Adrenal gland (tissue), 12 donors: ENCODE measurements around the gene PRPH. TPM values are rescaled to one million over a fixed set of nuclear protein-coding genes. Genes with fewer than 3 reads are reported as not detected.

Experiments used
- DNase-seq, 7 donors: peaks; one replicate each; pipeline ENCODE4 v3.0.0-alpha.2; 2019 to 2020
- H3K27ac ChIP-seq, 5 donors: fragments of 200-600 bp; sonication (generic) in 4 of 5; 1 replicate in 3 of 5; 2 replicates in 2 of 5; pipeline versions ENCODE4 v1.5.1 to v1.8.0; 2016 to 2020; ENCODE audit warnings: mild to moderate bottlenecking in 1 of 5
- H3K27me3 ChIP-seq: fragments of 200-600 bp; 2 replicates; pipeline ENCODE4 v1.8.0; 2021
- H3K36me3 ChIP-seq, 2 donors: fragments of 200-600 bp; replicated peaks in 1 of 2; 1 replicate in 1 of 2; 2 replicates in 1 of 2; pipeline versions ENCODE4 v1.5.1 to v1.8.0; 2018 to 2022
- H3K4me1 ChIP-seq, 2 donors: fragments of 200-600 bp; replicated peaks in 1 of 2; 1 replicate in 1 of 2; 2 replicates in 1 of 2; pipeline versions ENCODE4 v1.5.1 to v1.8.0; 2018 to 2021
- H3K4me3 ChIP-seq, 4 donors: fragments of 200-600 bp; sonication (generic) in 3 of 4; one replicate each; pipeline ENCODE4 v1.5.1; 2016 to 2018
- H3K9me3 ChIP-seq, 3 donors: fragments of 200-600 bp; sonication (generic) in 1 of 3; replicated peaks in 1 of 3; 1 replicate in 2 of 3; 2 replicates in 1 of 3; pipeline versions ENCODE4 v1.5.1 to v1.8.0; 2016 to 2021
- POLR2A ChIP-seq, 2 donors: fragments of 450-650 bp; IDR thresholded peaks; one replicate each; pipeline ENCODE4 v1.6.1; 2017; ENCODE audit warnings: antibody characterized with exemption in 2 of 2, mild to moderate bottlenecking in 2 of 2, moderate library complexity in 1 of 2
- WGBS, 4 donors: extraction: QIAGEN DNeasy Blood & Tissue Kit in 2 of 4; methylation state at CpG; one replicate each; pipeline versions ENCODE4 v1.1.5 to v1.1.7; 2013 to 2017; 5-methylcytosine and 5-hydroxymethylcytosine counted together
- intact Hi-C, 2 donors: fragments of 100-400 bp; cut with DNase I; formaldehyde crosslinking; loops; one replicate each; pipeline versions ENCODE4 v1.14.1 to v1.15.0; 2022 to 2023
- polyA plus RNA-seq, 3 donors: library from polyadenylated mRNA; stranded (reverse); fragments of 200-250 nt in 2 of 3; fragments of 350-450 nt in 1 of 3; fragmentation: Illumina TruSeq in 1 of 3; extraction: RNeasy Lipid Tissue Mini Kit (QIAGEN cat#74804) in 1 of 3; gene quantifications; one replicate each; pipeline ENCODE4 v1.2.3, GENCODE V29; 2013 to 2014
- total RNA-seq, 9 donors: library from RNA; depleted of rRNA in 4 of 9; stranded (reverse); fragments of >200 nt in 4 of 9; fragments of 120-200 nt in 1 of 9; fragmentation: NEBNext Ultra II Directional in 1 of 9; extraction: Animal tissue kit (Norgen Biotek cat#: 25700) in 1 of 9; gene quantifications; one replicate each; pipeline versions ENCODE4 v1.1.0 to v1.2.4, GENCODE V29; 2013 to 2023
- TF ChIP-seq, protein P1 (sequence below), 6 experiments: fragments of 450-650 bp in 4 of 6; fragments of 200-600 bp in 2 of 6; sonication (generic) in 1 of 6; IDR thresholded peaks; 1 replicate in 5 of 6; 2 replicates in 1 of 6; pipeline versions ENCODE4 v1.5.1 to v1.8.0; 2016 to 2021; ENCODE audit warnings: antibody characterized with exemption in 6 of 6, mild to moderate bottlenecking in 2 of 6, moderate library complexity in 1 of 6
- donor health status: healthy with polysubstance abuse.
- donor health status: Bipolar disorder and iron deficiency.
- donor health status: DM: yes; HTN: yes; CAD: no.
- donor health status: DM: no; HTN: no; CAD: no.
- donor health status: DM: no; HTN: no; CAD: no.
- donor health status: DM: yes; HTN: yes; CAD: no.

The PRPH gene
- total and polyA plus RNA-seq, 12 donors = 0.16 to 27.8 (median 5.9) TPM; not detected in 3

- TF ChIP-seq POLR2A (IDR thresholded peaks at IDR 0.05) = no peak
- TF ChIP-seq, protein P1, sequence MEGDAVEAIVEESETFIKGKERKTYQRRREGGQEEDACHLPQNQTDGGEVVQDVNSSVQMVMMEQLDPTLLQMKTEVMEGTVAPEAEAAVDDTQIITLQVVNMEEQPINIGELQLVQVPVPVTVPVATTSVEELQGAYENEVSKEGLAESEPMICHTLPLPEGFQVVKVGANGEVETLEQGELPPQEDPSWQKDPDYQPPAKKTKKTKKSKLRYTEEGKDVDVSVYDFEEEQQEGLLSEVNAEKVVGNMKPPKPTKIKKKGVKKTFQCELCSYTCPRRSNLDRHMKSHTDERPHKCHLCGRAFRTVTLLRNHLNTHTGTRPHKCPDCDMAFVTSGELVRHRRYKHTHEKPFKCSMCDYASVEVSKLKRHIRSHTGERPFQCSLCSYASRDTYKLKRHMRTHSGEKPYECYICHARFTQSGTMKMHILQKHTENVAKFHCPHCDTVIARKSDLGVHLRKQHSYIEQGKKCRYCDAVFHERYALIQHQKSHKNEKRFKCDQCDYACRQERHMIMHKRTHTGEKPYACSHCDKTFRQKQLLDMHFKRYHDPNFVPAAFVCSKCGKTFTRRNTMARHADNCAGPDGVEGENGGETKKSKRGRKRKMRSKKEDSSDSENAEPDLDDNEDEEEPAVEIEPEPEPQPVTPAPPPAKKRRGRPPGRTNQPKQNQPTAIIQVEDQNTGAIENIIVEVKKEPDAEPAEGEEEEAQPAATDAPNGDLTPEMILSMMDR (IDR thresholded peaks at IDR 0.05) = peak; percentile 74 to 94 (median 84)
- Histone ChIP-seq H3K36me3 (no peaks in the 10 kb centered on the region), H3K9me3 (no peaks in the 10 kb centered on the region), H3K27ac (no peak overlapping the region), H3K4me1 (peaks cover 39 to 47% of the 10 kb centered on the region in 2 donors), H3K27me3 (peaks cover 33% of the 10 kb centered on the region), H3K4me3 (peak overlapping the region in 1 of 4 donors; percentile 55)
- 11 to 28% (median 13%) methylated on average over 16 to 37 of the region's 37 CpGs for WGBS, 4 donors
- intact Hi-C loops = no loop called here
- DNase-seq = peak; percentile 75 to 80 (median 78)
Measured at GRCh38 chr12:49347311-49348193, 52.6 kb downstream of the PRPH start.

Other genes with a start within 250 kb of the PRPH start
- 10 to 100 TPM; 21.2 to 80.9 (median 56.4) TPM for gene KMT2D, start 234.4 kb upstream of the PRPH start, total RNA-seq
- gene KMT2D, start 234.4 kb upstream of the PRPH start, polyA plus RNA-seq = 100 to 1,000 TPM in 1 of 3 donors, 10 to 100 TPM in 2; 25.6 to 140 (median 31.4) TPM
- 1 to 10 TPM in 1 of 9 donors, under 1 TPM in 4, not detected in 4; 0.28 to 1.8 (median 0.36) TPM for gene RHEBL1, start 225.2 kb upstream of the PRPH start, total RNA-seq
- gene RHEBL1, start 225.2 kb upstream of the PRPH start, polyA plus RNA-seq = under 1 TPM; 0.26 to 0.71 (median 0.32) TPM
- 1 to 10 TPM in 2 of 9 donors, under 1 TPM in 7; 0.18 to 5.9 (median 0.51) TPM for gene DHH, start 200.3 kb upstream of the PRPH start, total RNA-seq
- gene DHH, start 200.3 kb upstream of the PRPH start, polyA plus RNA-seq = under 1 TPM; 0.13 to 0.84 (median 0.16) TPM
- gene LMBR1L, start 184.3 kb upstream of the PRPH start, total RNA-seq = 100 to 1,000 TPM in 1 of 9 donors, 10 to 100 TPM in 8; 20.6 to 103 (median 74.5) TPM
- 100 to 1,000 TPM in 2 of 3 donors, 10 to 100 TPM in 1; 30.3 to 136 (median 121) TPM for gene LMBR1L, start 184.3 kb upstream of the PRPH start, polyA plus RNA-seq
- 100 to 1,000 TPM; 174 to 705 (median 415) TPM for gene TUBA1B, start 163.8 kb upstream of the PRPH start, total RNA-seq
- 100 to 1,000 TPM; 190 to 830 (median 244) TPM for gene TUBA1B, start 163.8 kb upstream of the PRPH start, polyA plus RNA-seq
- 100 to 1,000 TPM in 7 of 9 donors, 10 to 100 TPM in 2; 59.1 to 315 (median 145) TPM for gene TUBA1A, start 106.1 kb upstream of the PRPH start, total RNA-seq
- 100 to 1,000 TPM in 1 of 3 donors, 10 to 100 TPM in 2; 64.7 to 235 (median 81.1) TPM for gene TUBA1A, start 106.1 kb upstream of the PRPH start, polyA plus RNA-seq
- gene TUBA1C, start 30.1 kb upstream of the PRPH start, total RNA-seq = 100 to 1,000 TPM in 5 of 9 donors, 10 to 100 TPM in 4; 30.1 to 158 (median 107) TPM
- 100 to 1,000 TPM in 1 of 3 donors, 10 to 100 TPM in 2; 43.7 to 292 (median 79.6) TPM for gene TUBA1C, start 30.1 kb upstream of the PRPH start, polyA plus RNA-seq
- 1 to 10 TPM in 7 of 9 donors, under 1 TPM in 1, not detected in 1; 0.53 to 9.5 (median 1.9) TPM for gene TROAP, start 28.1 kb downstream of the PRPH start, total RNA-seq
- gene TROAP, start 28.1 kb downstream of the PRPH start, polyA plus RNA-seq = 1 to 10 TPM; 1.1 to 1.8 (median 1.1) TPM
- under 1 TPM in 2 of 9 donors, not detected in 7; 0.14 to 0.20 TPM for gene C1QL4, start 42.0 kb downstream of the PRPH start, total RNA-seq
- not detected for gene C1QL4, start 42.0 kb downstream of the PRPH start, polyA plus RNA-seq
- gene DNAJC22, start 51.7 kb downstream of the PRPH start, total RNA-seq = 1 to 10 TPM in 2 of 9 donors, under 1 TPM in 7; 0.55 to 2.9 (median 0.74) TPM
- under 1 TPM; 0.40 to 0.51 (median 0.48) TPM for gene DNAJC22, start 51.7 kb downstream of the PRPH start, polyA plus RNA-seq
- 10 to 100 TPM in 7 of 9 donors, 1 to 10 TPM in 2; 4.9 to 21.4 (median 15.0) TPM for gene SPATS2, start 72.3 kb downstream of the PRPH start, total RNA-seq
- 10 to 100 TPM; 11.0 to 23.1 (median 19.1) TPM for gene SPATS2, start 72.3 kb downstream of the PRPH start, polyA plus RNA-seq
- 1 to 10 TPM in 7 of 9 donors, under 1 TPM in 2; 0.22 to 9.6 (median 2.3) TPM for gene KCNH3, start 243.9 kb downstream of the PRPH start, total RNA-seq
- gene KCNH3, start 243.9 kb downstream of the PRPH start, polyA plus RNA-seq = 10 to 100 TPM in 2 of 3 donors, under 1 TPM in 1; 0.07 to 18.9 (median 18.1) TPM